Astrocyte (in vitro differentiated cells and primary cell): ENCODE data around the gene L1CAM.

Experiments
- CTCF ChIP-seq: IDR thresholded peaks from 2 replicates; pipeline ENCODE4 v1.5.1; 2011; ENCODE audit warnings: low read depth, mild to moderate bottlenecking, inconsistent platforms, low read length, moderate library complexity; ENCODE audit not compliant: insufficient read depth
- EZH2 ChIP-seq: IDR thresholded peaks from 2 replicates; pipeline ENCODE4 v1.6.1; 2012; ENCODE audit warnings: mild to moderate bottlenecking, low read length, inconsistent platforms; ENCODE audit not compliant: insufficient read depth

- TF ChIP-seq EZH2 = no peak
- TF ChIP-seq CTCF = no peak
These were observed 73.8 kb downstream of the L1CAM start for GRCh38 chrX:153812220-153812619.
